Brain microvascular endothelial cell (primary cell): ENCODE results near the gene FDXR.

Experiments used
- DNase-seq: peaks from one replicate; pipeline ENCODE4 v3.0.0-alpha.2; 2020
- H3K27ac ChIP-seq: fragments of 250-450 bp; sonication (Bioruptor Pico); 2 replicates; pipeline ENCODE4 v1.5.1; 2020; ENCODE audit warnings: mild to moderate bottlenecking, moderate library complexity
- H3K27me3 ChIP-seq: fragments of 250-450 bp; sonication (Bioruptor Pico); replicated peaks from 2 replicates; pipeline ENCODE4 v1.5.1; 2020; ENCODE audit warnings: mild to moderate bottlenecking
- H3K36me3 ChIP-seq: fragments of 250-450 bp; sonication (Bioruptor Pico); replicated peaks from 2 replicates; pipeline ENCODE4 v1.5.1; 2020; ENCODE audit warnings: mild to moderate bottlenecking
- H3K4me3 ChIP-seq: 2 replicates; pipeline ENCODE4 v1.5.1; 2011; ENCODE audit warnings: low read depth, mild to moderate bottlenecking, control low read depth, low read length, moderate library complexity
- CTCF ChIP-seq: IDR thresholded peaks from 2 replicates; pipeline ENCODE4 v1.5.1; 2011; ENCODE audit warnings: low read depth, mild to moderate bottlenecking, moderate library complexity, low read length, control low read depth, inconsistent platforms; ENCODE audit errors: missing control alignments
- in situ Hi-C: cut with HindIII; loops from 2 replicates; pipeline ENCODE4 v1.10.0; 2017; ENCODE audit warnings: low sequenced_read_pairs, low pct_ligation_motif_present

FDXR gene

GRCh38 chr17:74836691-74837467 lies 35.9 kb downstream of the FDXR start:
- peaks cover 6% of the 10 kb centered on the region for H3K36me3 ChIP-seq
- DNase-seq, result no peak

GRCh38 chr17:74836191-74836590 lies 36.6 kb downstream of the FDXR start:
- peaks cover 6% of the 10 kb centered on the region for H3K36me3 ChIP-seq
- H3K4me3 ChIP-seq, result no peak overlapping the region
- in situ Hi-C loops, result no loop called here
- H3K27ac ChIP-seq, result no peak overlapping the region
- DNase-seq, result no peak
- H3K27me3 ChIP-seq, result no peaks in the 10 kb centered on the region
- no peak for TF ChIP-seq CTCF

More at GRCh38 chr17:74836691-74837467, 35.9 kb downstream of the FDXR start:
- H3K4me3 ChIP-seq, result no peak overlapping the region
- no peak overlapping the region for H3K27ac ChIP-seq
- H3K27me3 ChIP-seq, result no peaks in the 10 kb centered on the region
- no peak for TF ChIP-seq CTCF
- in situ Hi-C loops, result no loop called here

GRCh38 chr17:74833501-74834377 lies 39.1 kb downstream of the FDXR start:
- in situ Hi-C loops, result no loop called here
- Histone ChIP-seq H3K27me3 (no peaks in the 10 kb centered on the region), H3K27ac (no peak overlapping the region), H3K4me3 (no peak overlapping the region), H3K36me3 (peaks cover 6% of the 10 kb centered on the region)
- DNase-seq, result peak; percentile 22
- TF ChIP-seq CTCF, result no peak

- Histone ChIP-seq H3K27me3 (no peaks in the 10 kb centered on the region), H3K36me3 (peaks cover 6% of the 10 kb centered on the region), H3K27ac (no peak overlapping the region), H3K4me3 (no peak overlapping the region)
- in situ Hi-C loops, result no loop called here
- no peak for TF ChIP-seq CTCF
- DNase-seq, result no peak
These were observed 40.4 kb downstream of the FDXR start for GRCh38 chr17:74832421-74832820.

GRCh38 chr17:74831444-74832146 lies 41.2 kb downstream of the FDXR start:
- Histone ChIP-seq H3K4me3 (no peak overlapping the region), H3K27me3 (no peaks in the 10 kb centered on the region), H3K27ac (no peak overlapping the region), H3K36me3 (peaks cover 3% of the 10 kb centered on the region)
- in situ Hi-C loops, result no loop called here
- no peak for DNase-seq
- TF ChIP-seq CTCF, result no peak
